K562 (cell line): Measurements from ENCODE around the gene CTSF. TPM values are rescaled to one million over a fixed set of nuclear protein-coding genes. Genes with fewer than 3 reads are reported as not detected.

Source experiments
- FOXM1 ChIP-seq, 2 experiments: fragments of 450-650 bp in 1 of 2; sonication (generic) in 1 of 2; formaldehyde crosslinking in 1 of 2; IDR thresholded peaks; 2 replicates each; pipeline versions ENCODE4 v1.6.1 to v1.9.0; 2017 to 2022; ENCODE audit warnings: low read depth in 2 of 2, mild to moderate bottlenecking in 2 of 2, missing genetic modification reagents in 1 of 2, moderate library complexity in 1 of 2
- GABPB2 ChIP-seq: fragments of 250-450 bp; sonication (Bioruptor Pico); conservative IDR thresholded peaks from 2 replicates; pipeline ENCODE4 v1.5.1; 2021; ENCODE audit warnings: mild to moderate bottlenecking
- MXD1 ChIP-seq: fragments of 250-450 bp; sonication (Bioruptor Pico); IDR thresholded peaks from 2 replicates; pipeline ENCODE4 v1.8.0; 2021; ENCODE audit warnings: borderline replicate concordance, mild to moderate bottlenecking, moderate library complexity; ENCODE audit not compliant: poor library complexity, severe bottlenecking
- MXI1 ChIP-seq: IDR thresholded peaks from 2 replicates; pipeline ENCODE4 v1.6.1; 2011; ENCODE audit warnings: low read depth, mild to moderate bottlenecking, improper control_type of control experiment, low read length
- NFE2 ChIP-seq: IDR thresholded peaks from 2 replicates; pipeline ENCODE4 v1.6.1; 2014; ENCODE audit warnings: antibody characterized with exemption, low read depth
- NFYB ChIP-seq: IDR thresholded peaks from 2 replicates; pipeline ENCODE4 v1.6.1; 2011; ENCODE audit warnings: mild to moderate bottlenecking, moderate library complexity; ENCODE audit not compliant: insufficient read length; ENCODE audit errors: extremely low read depth
- NR4A1 ChIP-seq, 2 experiments: fragments of 250-450 bp in 1 of 2; fragments of 450-650 bp in 1 of 2; sonication (Bioruptor Pico) in 1 of 2; IDR thresholded peaks; 2 replicates each; pipeline versions ENCODE4 v1.4.0 to v1.6.1; 2016 to 2020; ENCODE audit warnings: mild to moderate bottlenecking in 2 of 2, missing compliant biosample characterization in 1 of 2, missing genetic modification characterization in 1 of 2, moderate library complexity in 1 of 2
- PHF21A ChIP-seq: fragments of 450-650 bp; IDR thresholded peaks from 2 replicates; pipeline ENCODE4 v1.6.1; 2017; ENCODE audit warnings: low read depth, borderline replicate concordance
- RBM15 ChIP-seq: fragments of 200-400 bp; formaldehyde crosslinking; IDR thresholded peaks from 2 replicates; pipeline ENCODE4 v1.6.1; 2018; ENCODE audit warnings: mild to moderate bottlenecking, low read length, moderate library complexity; ENCODE audit not compliant: insufficient read depth
- RBM17 ChIP-seq: fragments of 200-400 bp; formaldehyde crosslinking; IDR thresholded peaks from 2 replicates; pipeline ENCODE4 v1.6.1; 2017; ENCODE audit warnings: low read depth, mild to moderate bottlenecking, low read length, borderline replicate concordance
- SOX6 ChIP-seq: fragments of 450-650 bp; IDR thresholded peaks from 2 replicates; pipeline ENCODE4 v1.6.1; 2014; ENCODE audit warnings: mild to moderate bottlenecking
- SP1 ChIP-seq: sonication (generic); formaldehyde crosslinking; IDR thresholded peaks from 2 replicates; pipeline ENCODE4 v1.8.1; 2022; ENCODE audit warnings: mild to moderate bottlenecking, missing genetic modification reagents
- SP2 ChIP-seq: IDR thresholded peaks from 2 replicates; pipeline ENCODE4 v1.6.1; 2011; ENCODE audit warnings: mild to moderate bottlenecking, low read depth, low read length, moderate library complexity; ENCODE audit not compliant: poor library complexity, severe bottlenecking; ENCODE audit errors: extremely low read depth
- TCF7L2 ChIP-seq: fragments of 150-350 bp; IDR thresholded peaks from 2 replicates; pipeline ENCODE4 v1.6.1; 2016; ENCODE audit warnings: low read depth, mild to moderate bottlenecking, low read length, moderate library complexity
- VEZF1 ChIP-seq: fragments of 200-800 bp; sonication (Bioruptor generic); IDR thresholded peaks from 2 replicates; pipeline ENCODE4 v1.6.1; 2017; ENCODE audit warnings: missing genetic modification characterization, missing compliant biosample characterization
- ZKSCAN1 ChIP-seq: fragments of 150-350 bp; IDR thresholded peaks from 2 replicates; pipeline ENCODE4 v1.6.1; 2016; ENCODE audit warnings: low read depth, low read length
- ZNF639 ChIP-seq, 2 experiments: fragments of 200-800 bp in 1 of 2; sonication (Bioruptor generic) in 1 of 2; sonication (generic) in 1 of 2; formaldehyde crosslinking in 1 of 2; IDR thresholded peaks in 1 of 2; conservative IDR thresholded peaks in 1 of 2; 2 replicates each; pipeline versions ENCODE4 v1.5.0 to v1.6.1; 2016 to 2020; ENCODE audit warnings: missing compliant biosample characterization in 1 of 2, missing genetic modification characterization in 1 of 2, missing genetic modification reagents in 1 of 2
- polyA plus RNA-seq, 8 experiments: library from polyadenylated mRNA; depleted of rRNA in 4 of 8; stranded (reverse) in 5 of 8; unstranded in 3 of 8; fragments of >200 nt; fragmentation: Nextera tagmentation in 2 of 8; fragmentation: Illumina TruSeq in 1 of 8; extraction: Ambion mirVana in 2 of 8; extraction: Trizol in 1 of 8; gene quantifications; 2 replicates each; pipeline versions ENCODE4 v1.2.1 to v1.2.3, GENCODE V29; 2011 to 2014; ENCODE audit warnings: inconsistent platforms in 1 of 8, missing spikeins in 1 of 8
- total RNA-seq, 7 experiments: library from RNA; depleted of rRNA in 6 of 7; stranded (reverse); fragments of >200 nt in 6 of 7; fragmentation: Illumina TruSeq in 2 of 7; extraction: Trizol in 2 of 7; gene quantifications; 2 replicates each; pipeline versions ENCODE4 v1.2.1 to v1.2.3, GENCODE V29; 2011 to 2021; ENCODE audit warnings: low replicate concordance in 1 of 7
- TF ChIP-seq, protein P1 (sequence below): fragments of 450-650 bp; formaldehyde crosslinking; IDR thresholded peaks from 2 replicates; pipeline ENCODE4 v1.4.0; 2022; ENCODE audit warnings: missing genetic modification characterization
- TF ChIP-seq, protein P2 (sequence below): sonication (generic); formaldehyde crosslinking; IDR thresholded peaks from 2 replicates; pipeline ENCODE4 v1.8.0; 2022; ENCODE audit warnings: mild to moderate bottlenecking, low read depth, missing genetic modification reagents

The CTSF gene
- total and polyA plus RNA-seq, 9 of the 15 experiments (the other 6 are each of a cell fraction or from before 2014, with no cell fraction given), result 0.41 to 10.5 (median 3.8) TPM

GRCh38 chr11:66616379-66617154 is 48.2 kb upstream of the CTSF start, which contains the start of gene RBM14 (continued):
- TF ChIP-seq SP1 (CRISPR knock-in tag) (peak; percentile 85), SOX6 (peak; percentile 46; the same call in 1 of the 2 replicates), ZKSCAN1 (no peak), ZNF639 (CRISPR knock-in tag; conservative IDR thresholded peaks at IDR 0.05 in 1 of 2, IDR thresholded peaks at IDR 0.05 in 1 of 2) (peak in 1 of 2 experiments; percentile 74; a peak in 2 of 4 replicates), TCF7L2 (no peak), PHF21A (0 out of 2 replicates have a peak, but pooled peaks have one; percentile 7), NR4A1 (CRISPR knock-in tag; IDR thresholded peaks at IDR 0.05) (no peak), NR4A1 (tag; IDR thresholded peaks at IDR 0.05) (peak; percentile 82; the same call in 1 of the 2 replicates), FOXM1 (IDR thresholded peaks at IDR 0.05; ENCODE audit: low read depth) (peak; percentile 71), FOXM1 (CRISPR knock-in tag; IDR thresholded peaks at IDR 0.05; ENCODE audit: low read depth) (peak; percentile 91; the same call in 1 of the 2 replicates), MXD1 (CRISPR knock-in tag) (peak; percentile 9), GABPB2 (CRISPR knock-in tag) (no peak), SP2 (peak; percentile 71), NFE2 (no peak), RBM17 (no peak), NFYB (peak; percentile 76), VEZF1 (CRISPR knock-in tag) (peak; percentile 90), MXI1 (0 out of 2 replicates have a peak, but pooled peaks have one; percentile 39), RBM15 (no peak)
- TF ChIP-seq, protein P1, sequence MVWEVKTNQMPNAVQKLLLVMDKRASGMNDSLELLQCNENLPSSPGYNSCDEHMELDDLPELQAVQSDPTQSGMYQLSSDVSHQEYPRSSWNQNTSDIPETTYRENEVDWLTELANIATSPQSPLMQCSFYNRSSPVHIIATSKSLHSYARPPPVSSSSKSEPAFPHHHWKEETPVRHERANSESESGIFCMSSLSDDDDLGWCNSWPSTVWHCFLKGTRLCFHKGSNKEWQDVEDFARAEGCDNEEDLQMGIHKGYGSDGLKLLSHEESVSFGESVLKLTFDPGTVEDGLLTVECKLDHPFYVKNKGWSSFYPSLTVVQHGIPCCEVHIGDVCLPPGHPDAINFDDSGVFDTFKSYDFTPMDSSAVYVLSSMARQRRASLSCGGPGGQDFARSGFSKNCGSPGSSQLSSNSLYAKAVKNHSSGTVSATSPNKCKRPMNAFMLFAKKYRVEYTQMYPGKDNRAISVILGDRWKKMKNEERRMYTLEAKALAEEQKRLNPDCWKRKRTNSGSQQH, result no peak
- TF ChIP-seq, protein P2, sequence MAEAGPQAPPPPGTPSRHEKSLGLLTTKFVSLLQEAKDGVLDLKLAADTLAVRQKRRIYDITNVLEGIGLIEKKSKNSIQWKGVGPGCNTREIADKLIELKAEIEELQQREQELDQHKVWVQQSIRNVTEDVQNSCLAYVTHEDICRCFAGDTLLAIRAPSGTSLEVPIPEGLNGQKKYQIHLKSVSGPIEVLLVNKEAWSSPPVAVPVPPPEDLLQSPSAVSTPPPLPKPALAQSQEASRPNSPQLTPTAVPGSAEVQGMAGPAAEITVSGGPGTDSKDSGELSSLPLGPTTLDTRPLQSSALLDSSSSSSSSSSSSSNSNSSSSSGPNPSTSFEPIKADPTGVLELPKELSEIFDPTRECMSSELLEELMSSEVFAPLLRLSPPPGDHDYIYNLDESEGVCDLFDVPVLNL (CRISPR knock-in tag), result no peak
